Ammon's horn (tissue), 1 donor: ENCODE results near the gene MYO6.
A peak's percentile ranks its signal among the peaks of the same experiment; 100 is the strongest.

Experiments
- DNase-seq: peaks from one replicate; pipeline ENCODE4 v3.0.0-alpha.2; 2016; ENCODE audit warnings: low spot score

The MYO6 gene

GRCh38 chr6:75766387-75766786 lies 17.3 kb downstream of the MYO6 start:
- DNase-seq: no peak

GRCh38 chr6:75770844-75771243 lies 21.8 kb downstream of the MYO6 start:
- no peak for DNase-seq

DNA sequence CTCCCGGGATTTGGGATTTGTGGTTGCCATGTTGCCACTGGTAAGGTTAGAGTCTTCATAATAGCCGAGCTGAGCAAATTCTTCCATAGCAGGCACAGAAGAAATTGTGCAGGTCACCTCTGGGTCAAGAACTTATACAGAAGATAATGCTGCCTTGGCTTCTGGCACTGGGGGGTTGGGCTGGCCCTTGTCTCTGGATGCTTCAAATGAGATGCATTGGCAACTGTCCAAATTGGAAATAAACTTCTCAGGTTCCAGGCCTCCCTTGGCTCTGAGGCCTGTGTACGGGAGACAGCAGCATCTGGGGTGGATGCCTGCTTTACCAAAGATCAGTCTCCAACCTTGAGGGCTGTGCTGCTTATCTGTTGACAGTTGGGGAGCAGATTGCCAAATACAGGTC lies 26.2 kb downstream of the MYO6 start:
- DNase-seq: no peak

DNA sequence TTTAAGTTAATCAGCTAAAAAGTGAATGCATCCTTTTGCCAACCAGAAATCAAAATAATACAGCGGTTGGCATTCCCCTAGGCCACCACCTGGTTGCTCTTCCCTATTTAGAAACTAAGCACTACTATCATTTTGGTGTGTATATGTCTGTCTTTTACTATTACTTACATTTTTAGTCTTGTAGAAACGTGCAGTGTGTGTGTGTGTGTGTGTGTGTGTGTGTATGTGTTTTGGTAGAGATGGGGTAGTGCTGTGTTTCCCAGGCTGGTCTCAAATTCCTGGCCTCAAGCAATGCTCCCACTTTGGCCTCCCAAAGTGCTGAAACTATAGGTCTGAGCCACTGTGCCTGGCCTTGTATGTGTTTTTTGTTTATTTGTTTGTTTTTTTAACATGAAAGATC lies 27.4 kb downstream of the MYO6 start:
- DNase-seq: no peak

GRCh38 chr6:75778757-75779156 lies 29.7 kb downstream of the MYO6 start:
- no peak for DNase-seq

DNA sequence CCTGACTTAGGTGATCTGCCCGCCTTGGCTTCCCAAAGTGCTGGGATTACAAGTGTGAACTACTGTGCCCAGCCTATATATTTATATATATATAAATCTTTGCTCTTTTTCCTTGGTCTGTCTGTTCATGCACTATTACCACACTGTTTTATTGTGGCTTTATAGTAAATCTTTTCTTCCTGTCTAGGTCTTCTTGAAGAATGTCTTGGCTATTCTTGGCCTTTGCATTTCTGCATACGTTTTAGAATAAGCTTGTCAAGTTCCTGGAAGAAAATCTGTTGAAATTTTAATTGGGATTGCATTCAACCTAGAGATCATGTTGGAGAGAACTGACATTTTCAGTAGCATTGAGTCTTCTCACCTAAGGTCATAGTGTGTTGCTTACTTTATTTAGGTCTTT lies 37.1 kb downstream of the MYO6 start:
- no peak for DNase-seq

DNA sequence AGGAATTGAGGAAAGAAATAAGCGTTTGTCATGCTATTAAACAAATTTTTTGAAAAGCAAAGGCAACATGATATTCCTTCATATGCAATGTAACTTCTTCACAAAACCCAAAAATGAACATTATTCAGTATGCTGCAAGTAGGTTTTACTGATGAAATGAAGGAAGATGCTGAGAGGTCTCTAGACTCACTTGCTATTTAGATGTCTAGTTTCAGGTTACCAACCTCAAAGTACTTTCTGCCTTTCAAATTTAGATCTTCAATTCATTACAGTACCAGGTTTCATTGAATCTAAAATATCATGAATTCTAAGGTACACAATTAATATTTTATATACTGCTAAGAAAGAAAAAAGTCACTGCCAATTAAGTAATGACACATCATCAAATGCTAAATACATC lies 39.9 kb downstream of the MYO6 start:
- DNase-seq: no peak

DNA sequence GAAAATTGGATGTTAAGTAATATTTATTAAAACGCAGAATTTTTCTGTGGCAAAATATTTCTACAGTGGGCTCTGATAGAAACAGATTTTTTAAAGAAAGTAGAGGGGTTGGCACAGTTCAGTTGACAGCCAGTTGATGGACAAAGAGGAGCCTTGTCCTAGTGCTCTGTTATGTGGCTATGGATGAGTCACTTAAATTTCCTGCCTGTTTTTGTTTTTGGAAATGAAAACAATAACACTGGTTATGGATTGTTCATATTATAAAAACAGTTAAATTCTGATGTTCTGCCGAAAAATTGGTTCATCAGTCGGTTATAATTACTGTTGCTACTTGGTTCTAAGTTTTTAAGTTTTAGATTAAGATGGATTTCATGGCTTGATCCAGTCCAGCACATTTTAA lies 42.8 kb downstream of the MYO6 start:
- peak; percentile 72 for DNase-seq

DNA sequence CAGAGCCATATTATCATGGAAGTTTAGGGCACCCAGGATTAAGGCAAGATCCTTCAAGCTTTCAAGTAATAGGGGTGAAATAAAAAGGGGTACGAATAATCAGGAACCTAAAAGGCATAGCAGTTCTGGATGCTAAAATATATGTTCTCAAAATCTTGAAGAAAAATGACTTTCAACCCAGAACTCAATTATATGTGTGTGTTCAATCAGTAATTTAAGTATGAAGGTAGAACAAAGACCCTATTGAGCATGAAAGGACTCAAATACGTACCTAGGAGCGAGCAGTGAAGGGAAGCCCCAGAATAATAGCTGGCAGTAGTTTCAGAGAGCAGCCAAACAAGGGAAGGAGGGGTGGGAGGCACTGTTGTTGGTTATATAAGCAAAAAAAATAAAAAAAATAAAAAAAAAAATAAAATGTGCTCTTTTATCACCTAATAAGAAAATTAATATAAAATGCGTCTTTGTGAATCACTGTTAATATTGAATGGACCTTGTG lies 45.4 kb downstream of the MYO6 start:
- DNase-seq: peak; percentile 67

DNA sequence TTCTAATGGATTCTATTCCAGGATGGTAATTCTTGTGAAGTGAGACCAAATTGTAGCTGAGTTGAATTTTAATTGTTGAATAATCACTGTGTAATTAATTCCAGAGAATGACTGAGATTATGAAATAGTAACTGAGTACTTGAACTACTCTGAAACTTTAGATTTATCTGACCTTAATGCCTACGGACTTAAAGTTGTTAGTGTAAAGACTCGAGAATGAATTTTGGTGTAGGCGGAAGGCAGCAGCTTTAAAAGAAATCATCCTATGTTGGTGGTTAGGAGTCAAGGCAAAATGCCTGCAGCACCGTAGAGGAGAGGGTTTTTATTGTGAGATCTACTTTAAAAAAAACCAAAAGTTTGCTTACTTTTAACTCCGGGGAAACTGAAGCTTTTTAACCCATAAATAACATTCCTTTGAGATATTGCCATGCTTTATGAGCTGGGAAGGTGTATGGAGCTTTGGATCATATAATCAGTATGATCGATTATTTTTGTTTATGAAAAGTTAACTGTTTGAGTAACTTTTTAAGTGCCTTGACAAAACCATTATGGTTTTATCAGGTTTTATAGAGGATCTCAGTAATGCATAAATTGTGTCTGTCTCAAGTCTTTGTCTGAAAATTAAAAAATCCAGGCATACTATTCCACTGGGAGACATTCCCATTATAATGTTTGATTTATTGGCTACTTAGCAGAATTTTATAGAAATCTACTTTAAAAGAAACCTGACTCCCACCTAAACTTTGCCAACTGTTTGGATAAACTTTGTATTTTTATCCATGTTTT lies 46.1 kb downstream of the MYO6 start:
- DNase-seq: no peak

DNA sequence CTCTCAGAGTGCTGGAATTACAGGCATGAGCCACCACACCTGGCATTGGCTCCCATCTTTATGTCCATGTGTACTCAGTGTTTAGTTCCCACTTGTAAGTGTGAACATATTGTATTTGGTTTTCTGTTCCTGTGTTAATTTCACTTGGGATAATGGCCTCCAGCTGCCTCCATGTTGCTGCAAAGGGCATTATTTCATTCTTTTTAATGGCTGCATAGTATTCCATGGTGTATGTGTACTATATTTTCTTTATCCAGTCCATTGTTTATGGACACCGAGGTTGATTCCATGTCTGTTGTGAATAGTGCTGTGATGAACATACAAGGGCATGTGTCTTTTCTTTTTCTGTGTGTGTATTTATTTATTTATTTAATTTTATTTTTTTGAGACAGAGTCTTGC lies 47.7 kb downstream of the MYO6 start:
- DNase-seq: no peak

DNA sequence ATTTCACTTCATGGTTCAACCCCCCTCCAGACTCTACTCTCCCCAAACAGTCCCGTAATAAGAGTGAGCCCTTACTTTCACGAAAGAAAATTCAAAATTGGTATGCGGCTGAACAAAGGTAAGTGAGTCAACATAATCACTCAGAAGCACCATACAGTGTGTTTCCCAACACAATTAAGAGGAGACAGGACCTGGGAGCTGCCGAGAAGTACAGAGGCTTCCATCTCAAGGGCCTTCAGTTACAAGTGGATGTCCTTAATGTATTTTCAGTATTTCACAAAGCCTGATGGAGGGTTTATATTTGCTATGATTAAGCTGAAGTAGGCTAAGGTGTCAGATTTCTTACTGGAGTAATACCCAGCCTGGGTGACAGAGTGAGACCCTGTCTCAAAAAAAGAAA lies 51.1 kb downstream of the MYO6 start:
- DNase-seq: no peak

DNA sequence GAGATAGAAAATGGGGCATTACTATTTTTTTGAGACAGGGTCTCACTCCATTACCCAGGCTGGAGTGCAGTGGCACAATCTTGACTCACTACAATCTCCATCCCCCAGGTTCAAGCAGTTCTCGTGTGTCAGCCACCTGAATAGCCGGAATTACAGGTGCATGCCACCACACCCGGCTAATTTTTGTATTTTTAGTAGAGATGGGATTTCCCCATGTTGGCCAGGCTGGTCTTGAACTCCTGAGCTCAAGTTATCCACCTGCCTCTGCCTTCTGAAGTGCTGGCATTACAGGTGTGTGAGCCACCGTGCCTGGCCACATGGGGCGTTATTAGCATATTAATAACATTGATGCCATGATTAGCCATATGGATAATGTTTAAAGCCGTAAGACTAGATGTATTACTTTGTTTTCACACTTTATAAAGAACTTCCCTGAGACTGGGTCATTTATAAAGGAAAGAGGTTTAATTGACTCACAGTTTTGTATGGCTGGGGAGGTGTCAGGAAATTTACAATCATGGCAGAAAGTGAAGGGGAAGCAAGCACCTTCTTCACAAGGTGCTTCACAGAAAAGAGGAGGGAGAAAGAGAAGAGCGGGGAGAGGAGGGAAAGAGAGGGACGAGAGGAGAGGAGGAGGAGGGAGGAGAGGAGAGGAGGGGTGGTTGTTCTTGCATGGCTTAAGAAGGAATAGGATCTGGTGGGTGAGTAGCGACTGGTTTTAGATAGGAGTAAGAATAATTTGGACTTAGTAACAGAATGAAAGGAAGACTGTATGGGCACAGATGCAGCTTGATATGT lies 51.9 kb downstream of the MYO6 start:
- DNase-seq: no peak

GRCh38 chr6:75802366-75802765 lies 53.3 kb downstream of the MYO6 start:
- no peak for DNase-seq

DNA sequence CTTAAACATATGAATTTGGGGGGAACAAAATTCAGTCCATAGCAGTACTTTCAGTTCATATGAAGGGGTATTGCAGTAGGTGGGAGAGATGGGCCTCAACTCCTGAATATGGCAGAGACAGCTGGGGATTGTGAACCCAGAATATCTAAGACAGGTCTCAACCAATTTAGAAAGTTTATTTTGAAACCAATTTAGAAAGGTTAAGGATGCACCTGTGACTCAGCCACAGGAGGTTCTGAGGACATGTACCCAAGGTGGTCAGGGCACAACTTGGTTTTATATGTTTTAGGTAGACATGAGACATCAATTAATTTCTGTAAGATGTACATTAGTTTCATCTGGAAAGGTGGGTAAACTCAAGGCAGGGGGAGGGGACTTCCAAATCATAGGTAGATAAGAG lies 59.5 kb downstream of the MYO6 start:
- DNase-seq: no peak

GRCh38 chr6:75812560-75812959 lies 63.5 kb downstream of the MYO6 start:
- no peak for DNase-seq

DNA sequence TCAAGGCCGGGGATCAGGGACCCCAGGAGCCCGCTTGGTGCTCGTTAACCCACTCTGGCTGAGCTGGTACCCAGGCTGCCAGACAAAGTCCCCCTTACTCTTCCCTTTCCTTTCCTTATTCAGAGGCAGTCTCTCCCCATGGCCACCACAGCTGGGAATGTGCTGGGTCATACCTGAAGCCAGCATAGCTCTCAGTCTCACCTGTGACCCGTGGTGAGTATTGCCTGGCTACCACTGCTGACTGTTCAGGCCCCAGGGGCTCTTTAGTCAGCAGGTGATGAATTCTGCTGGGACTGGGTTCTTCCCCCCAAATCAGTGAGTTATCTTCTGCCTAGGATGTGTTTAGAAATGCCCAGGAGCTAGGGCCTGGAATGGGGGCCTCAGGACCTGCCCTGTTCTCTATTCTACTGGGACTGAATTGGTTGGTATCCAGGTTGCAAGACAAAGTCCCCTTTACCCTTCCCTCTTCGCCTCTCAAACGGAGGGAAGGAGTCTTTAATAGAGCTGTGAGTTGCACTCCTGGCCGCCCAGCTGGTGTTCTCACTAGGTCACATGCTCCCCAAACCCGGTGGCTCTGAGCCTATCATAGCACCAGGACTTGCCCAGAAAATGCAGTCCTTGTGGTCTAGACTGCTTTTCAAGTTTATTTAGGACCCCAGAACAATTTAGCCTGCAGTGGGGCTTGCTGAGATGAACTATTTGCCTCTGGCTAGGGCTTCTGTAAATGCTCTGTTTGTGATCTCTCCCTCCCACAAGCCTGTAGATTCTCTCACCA lies 64.6 kb downstream of the MYO6 start:
- DNase-seq: no peak

DNA sequence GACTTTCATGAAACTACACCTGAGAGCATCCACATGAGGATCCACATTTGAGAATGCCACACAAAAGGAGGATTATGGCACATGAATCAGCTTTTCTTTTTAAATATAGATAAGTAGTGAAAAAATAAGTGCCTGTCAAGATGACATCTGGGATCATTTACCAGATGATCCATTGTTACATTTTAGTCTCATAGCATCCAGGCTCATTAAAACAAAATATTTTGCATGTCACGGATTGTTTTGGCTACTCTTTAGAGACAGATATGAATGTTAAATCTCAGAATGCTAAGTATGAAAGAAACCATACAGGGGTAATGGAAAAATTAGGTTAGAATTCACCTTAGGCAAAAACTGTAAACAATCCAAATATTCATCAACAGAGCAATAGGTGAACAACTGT lies 66.7 kb downstream of the MYO6 start:
- DNase-seq: no peak

DNA sequence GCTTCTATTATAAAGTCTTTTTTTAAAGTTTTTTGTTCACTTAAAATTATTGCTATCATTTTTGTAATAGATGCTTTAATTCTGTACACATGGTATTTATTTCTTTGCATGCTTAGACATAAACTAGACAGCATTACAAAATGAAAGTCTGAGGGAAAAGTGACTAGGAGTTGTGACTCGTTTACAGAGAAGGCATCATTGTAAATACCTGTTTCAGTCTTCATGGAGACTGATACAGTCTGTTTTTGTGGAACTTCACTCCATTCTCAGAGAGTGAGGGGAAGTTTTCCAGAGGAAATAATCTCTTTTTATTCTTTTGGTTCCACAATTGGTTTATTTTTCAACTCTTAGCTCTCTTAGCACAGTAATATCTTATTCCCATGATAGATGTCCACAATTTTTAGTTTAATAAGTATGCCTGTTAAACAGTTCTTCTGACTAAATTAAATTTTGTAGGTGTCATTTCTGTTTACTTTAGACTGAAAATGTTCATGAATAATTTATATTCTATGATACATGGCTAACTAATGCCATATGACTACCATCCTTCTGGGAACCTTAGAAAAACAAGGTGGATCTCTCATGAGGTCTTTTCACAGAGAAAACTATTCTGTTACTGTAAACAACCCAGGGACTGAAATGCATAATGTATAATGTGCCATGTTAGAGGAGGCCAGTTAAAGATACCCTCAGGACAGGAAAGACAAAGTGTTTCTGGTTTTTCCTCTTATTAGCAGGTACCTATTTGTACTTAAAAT lies 69.2 kb downstream of the MYO6 start:
- DNase-seq: no peak

GRCh38 chr6:75819776-75820487 lies 70.9 kb downstream of the MYO6 start:
- DNase-seq: no peak

DNA sequence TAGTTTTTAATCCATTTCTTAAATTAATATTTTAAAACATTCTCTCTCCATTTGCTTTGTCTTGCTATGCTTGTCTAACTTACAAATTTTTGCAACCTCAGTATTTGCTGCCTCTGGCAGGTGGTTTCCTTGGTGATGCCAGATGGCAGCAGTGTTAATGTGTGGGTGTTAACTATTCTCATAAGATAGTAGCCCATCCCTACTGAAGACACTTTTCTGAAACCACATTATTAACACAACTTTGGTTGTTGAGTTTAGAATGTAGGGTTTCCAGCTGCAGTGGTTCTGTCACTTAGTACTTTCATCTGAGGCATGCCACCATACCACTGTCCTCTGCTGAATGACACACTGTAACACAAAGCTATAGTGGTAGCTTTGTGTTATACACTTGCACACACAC lies 75.1 kb downstream of the MYO6 start:
- peak; percentile 22 for DNase-seq
